HG03457 (cell line): ENCODE results near the gene LHX1.

ENCODE experiments used
- ATAC-seq: cut with Tn5 transposase; IDR thresholded peaks from one replicate; pipeline ENCODE4 v1.9.1; 2021; ENCODE audit warnings: moderate number of reproducible peaks; ENCODE audit not compliant: unreplicated experiment

LHX1 gene

GRCh38 chr17:36921095-36921851 lies 16.0 kb upstream of the LHX1 start:
- no peak for ATAC-seq

- ATAC-seq, result no peak
These were observed 15.1 kb upstream of the LHX1 start for GRCh38 chr17:36922175-36922574.

DNA sequence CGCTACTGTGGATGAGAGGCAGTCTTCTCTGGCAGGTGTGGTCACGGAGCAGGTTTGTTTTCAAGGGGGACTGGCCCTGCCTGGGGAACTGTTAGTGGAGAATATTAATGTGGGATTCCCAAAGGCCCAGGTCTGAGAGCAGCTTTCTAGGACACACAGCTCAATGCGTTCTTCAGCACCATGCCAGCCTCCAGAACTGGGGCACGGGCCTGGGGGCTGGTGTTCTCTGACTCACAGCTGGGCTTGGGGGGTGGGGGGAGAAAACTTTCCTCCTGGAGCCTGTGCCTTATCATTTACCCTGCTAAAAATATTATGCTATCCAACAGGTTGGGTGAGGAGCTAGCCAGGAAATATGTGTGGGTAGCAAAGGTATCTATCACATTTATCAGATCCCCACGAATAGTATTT lies 13.5 kb upstream of the LHX1 start:
- no peak for ATAC-seq

- no peak for ATAC-seq
These were observed 11.0 kb upstream of the LHX1 start for GRCh38 chr17:36926226-36926625.

DNA sequence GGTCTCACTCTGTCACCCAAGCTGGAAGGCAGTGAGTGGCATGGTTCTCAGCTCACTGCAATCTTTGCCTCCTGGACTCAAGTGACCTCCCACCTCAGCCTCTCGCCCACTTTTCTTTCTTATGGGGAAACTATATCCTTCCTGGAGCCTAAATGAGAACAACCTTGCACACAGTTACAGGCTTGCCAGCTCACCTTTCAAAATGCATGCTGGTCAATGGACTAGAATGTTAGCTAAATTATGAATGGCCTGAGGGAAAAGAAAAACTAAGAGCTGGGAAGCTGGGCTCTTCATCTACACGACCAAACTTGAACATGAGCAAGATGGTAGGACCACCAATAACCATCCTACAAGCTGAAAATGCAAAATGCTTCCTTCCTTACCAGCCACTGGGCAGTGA lies 10.6 kb upstream of the LHX1 start:
- ATAC-seq, result no peak

DNA sequence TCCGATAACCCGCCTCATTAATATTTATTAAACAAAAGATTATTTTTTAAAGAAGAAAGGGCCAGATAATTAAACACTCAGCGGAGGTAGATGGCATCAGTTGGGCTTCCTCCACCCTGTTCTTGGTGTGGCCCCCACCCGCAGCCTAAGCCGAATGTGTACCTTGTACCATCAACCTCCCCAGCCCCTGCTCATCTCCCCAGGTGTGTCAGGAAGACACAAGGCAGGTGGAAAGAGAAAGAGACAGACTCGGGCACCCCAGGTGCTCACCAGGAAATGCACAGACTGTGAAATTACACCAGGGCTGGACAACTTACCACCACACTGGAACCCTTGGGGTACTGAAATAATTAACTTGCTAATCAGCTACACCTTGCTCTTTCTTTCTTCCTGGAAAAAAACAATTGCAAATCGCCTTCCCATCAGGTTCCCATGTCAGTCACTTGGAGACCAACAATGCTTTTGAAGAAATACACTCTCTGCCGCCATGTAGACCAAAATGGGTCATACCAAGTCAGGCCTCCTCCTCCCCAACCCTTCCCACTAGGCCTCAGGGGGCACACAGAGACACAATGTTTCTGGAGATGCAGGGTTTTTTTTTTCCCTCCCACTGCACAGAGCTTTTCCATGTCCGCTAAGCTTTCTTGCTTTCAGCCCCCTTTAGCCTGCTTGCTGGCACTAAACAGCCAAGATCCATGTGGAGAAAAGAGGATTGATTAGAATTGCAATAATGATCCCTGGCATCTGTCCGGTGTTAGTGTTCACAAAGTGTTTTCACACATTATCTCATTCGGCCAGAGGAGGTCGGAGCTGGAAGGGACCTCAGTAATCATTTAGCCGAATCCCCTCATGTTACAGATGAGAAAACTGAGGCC lies 8.6 kb upstream of the LHX1 start:
- ATAC-seq, result no peak

GRCh38 chr17:36929851-36930582 lies 7.3 kb upstream of the LHX1 start:
- ATAC-seq, result no peak

GRCh38 chr17:36930583-36930900 lies 6.7 kb upstream of the LHX1 start:
- ATAC-seq, result no peak

DNA sequence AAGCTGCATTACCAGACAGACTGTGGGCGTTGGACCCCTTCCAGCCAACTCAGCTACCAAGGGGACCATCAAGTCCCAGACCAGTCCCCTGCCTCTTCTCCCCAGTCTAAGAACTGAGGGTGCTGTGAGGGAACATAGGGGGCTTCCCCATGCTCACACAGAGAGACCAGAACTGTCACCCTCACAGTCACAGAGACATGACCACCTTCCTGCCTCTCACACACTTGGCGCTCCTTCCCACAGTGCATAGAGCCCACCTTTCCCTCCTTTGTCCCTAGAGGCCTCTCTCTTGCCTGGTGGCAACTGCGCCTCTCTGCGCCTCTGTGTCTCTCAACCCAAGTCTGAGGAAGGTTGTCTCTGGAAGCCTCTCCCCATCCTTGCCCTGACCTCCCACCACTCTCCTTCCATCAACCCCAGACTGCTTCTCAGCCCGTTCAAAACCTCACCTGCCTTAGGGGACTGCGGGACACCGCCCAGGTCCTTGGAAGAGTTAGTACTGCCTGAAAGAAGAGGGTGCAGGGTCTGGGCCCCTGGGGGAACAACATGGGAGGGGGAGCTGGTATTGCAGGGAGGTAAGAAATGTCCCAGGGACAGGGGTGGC lies 6.1 kb upstream of the LHX1 start:
- ATAC-seq, result no peak

DNA sequence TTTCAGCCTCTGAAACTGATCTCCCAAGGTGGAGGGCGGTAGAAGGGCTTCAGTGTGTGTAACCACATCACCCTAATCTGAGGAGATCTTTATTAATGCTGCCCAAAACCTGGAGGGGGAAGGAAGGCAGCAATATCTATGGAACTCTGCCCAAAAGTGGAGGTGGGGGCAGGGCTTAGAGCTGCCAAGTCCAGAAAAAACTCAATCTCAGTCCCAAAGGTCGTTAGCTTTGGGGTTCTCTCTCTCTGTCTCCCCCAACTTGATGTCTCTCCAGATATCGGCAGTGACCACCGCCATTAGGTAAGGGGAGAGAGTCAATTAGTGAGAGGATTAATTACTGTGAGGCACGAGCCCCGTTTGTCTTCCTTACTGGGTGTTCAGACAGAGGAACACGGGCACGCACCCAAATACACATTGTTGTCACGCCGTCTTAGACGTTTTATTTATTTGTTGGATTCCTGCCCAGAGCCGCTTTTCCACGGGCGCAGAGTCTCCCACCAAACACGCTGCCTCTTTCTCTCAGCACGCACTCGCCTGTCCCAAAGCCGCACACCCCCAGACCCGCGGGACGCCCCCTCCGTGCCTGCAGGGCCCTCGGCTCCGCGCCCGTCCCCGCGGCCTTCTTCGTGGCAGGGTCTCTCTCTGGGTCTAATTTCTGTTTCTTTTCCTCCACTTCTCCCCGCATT lies 5.4 kb upstream of the LHX1 start:
- ATAC-seq, result no peak

DNA sequence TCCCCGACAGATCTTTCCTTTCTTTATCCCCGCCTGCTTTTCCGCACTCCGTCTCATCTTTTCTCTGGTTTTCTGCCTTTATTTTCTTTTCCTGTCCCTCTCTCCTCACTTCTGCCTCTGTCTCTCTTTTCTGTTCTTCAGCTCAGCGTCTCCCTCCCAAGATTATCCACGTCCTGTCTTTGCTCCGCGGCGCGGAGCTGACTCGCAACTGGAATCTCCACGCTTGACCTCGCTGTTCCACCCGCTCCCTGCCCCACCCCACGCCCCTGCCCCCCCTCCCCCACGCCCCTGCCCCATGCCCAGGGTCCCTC lies 4.9 kb upstream of the LHX1 start:
- ATAC-seq, result no peak

- ATAC-seq, result no peak
These were observed 4.4 kb upstream of the LHX1 start for GRCh38 chr17:36932694-36933511.

DNA sequence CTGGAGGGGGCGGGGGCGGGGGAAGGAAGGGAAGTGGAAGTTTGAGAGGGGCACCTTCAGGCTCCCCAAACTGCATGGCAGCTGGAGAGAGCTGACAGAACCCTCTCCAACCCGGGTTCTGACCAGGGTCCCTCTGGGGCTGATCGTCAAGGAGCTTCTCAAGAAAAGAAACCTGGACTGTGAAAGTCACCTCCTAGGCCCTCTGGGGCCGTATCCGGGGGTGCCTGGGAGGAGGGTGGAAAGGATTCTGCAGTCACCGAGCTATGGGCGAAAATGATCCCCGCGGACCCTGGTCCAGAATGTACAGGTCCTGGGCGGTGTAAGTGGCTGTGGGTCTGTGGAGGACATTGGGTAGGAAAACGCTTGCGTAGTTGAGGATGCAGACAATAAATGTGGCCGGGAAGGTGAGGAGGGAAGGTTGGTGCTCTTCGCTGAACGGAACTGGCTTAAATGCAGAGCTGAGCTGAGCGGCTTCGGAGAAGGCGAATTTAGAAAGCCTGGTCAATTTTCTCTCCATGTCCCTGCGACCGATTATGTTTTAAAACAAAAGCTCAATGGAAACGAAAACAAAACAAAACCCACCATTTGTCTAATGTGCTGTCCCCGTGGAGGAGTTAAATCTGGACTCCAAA lies 3.6 kb upstream of the LHX1 start:
- no peak for ATAC-seq

DNA sequence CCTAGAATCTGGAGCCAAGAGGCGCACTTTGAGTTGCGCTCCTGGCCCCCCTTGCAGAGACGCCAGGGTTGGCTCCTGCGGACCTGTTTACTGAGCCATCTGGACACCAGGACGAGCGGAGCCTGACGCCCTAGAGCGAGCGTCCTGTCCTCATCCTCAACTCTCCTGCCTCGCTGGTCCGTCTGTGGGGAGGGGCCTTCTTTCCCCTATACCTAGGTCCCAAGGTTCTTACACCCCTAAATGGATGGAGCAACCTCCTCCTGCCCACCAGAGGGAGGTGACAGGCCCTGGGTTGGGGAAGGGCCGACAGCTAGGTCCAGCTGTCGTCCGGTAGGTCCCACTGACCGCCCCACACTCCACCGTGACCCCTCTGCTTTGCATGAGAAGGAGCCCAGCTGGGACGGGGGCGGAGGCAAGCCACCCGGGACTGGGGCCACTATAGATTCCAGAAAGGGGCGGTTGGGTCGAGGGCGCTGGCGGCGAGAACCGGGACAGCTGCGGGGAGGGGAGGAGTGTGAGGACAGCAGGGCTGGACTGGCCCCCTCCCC lies 3.1 kb upstream of the LHX1 start:
- ATAC-seq, result no peak

DNA sequence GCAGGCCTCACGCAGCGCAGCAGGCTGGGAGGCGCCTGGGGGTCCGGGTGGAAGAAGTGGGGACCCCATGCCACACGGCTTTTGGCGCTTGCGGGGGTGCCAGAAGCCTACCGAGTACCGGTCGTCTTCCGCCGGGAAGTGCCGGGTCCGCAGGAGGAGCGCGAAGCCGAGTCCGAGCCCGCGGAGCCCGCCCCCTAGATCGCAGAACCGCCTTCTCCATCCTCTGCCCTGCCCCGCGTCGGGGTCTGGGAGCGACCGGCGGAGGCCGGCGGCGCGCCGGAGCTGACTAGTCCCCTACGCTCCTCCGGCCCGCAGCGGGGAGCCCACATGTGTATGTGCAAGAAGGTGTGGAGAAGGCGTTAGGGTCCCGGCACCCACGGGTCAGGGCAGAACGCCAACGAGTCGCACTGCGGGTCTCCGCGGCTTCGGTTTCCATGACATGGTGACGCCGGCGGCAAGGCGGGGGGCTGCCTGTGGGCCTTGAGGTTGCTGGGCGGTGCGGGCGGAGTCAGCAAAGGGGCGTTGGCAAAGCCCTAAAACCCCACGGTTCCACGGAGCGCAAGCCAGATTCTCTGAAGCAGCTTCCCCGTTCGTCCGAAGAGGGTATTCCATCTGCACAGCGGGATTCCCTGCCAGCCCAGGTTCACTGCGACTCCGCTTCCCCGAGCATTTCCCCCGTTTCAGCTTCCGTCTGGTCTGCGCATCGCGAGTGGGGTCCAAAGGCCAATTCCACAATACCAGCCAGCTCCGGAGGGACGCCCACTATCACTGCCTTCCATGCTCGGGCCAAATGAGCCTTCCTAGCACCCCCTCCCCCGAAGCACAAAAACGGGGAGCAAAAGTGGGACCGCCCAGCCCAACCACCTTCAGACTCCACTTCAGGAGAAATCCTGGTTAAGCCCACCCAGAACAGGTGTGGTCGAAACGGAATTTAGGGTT lies 2.3 kb upstream of the LHX1 start:
- ATAC-seq, result no peak

DNA sequence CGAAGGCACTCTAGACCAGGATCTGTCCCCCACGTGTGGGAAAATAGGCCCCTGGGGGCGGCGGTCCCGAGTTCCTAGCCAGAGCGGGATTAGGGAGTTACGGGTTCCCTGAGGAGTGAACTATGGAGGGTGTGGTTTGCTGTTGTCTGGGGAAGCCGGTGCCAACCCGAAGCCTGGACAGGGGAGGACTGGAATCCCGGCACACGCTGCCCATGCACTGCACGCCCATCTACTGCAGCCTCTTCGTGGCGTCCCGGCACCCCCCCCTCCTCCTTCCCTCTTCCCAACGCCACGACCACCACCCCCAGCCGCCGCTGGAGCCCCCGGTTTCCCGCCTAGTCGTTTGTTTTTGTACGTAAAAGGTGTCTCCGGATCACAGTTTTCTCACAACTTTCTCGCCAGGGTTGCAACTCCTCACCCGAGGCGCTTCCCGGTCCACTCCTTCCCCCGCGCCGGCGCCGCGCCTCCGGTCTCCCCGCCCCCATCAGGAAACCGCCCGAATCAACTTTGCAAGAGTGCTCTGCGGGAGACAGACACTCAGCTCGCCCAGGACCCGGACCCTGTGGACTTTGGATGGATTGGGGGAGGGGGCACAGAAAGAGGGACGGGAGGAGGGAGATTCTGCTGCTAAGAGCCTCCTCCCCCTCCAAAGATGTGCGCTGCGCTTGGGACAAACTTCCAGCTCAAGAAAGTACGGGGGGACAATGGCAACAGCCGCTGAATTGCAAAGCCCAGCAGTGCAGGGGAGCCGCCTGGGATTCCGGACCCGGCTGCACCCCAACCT lies 1.4 kb upstream of the LHX1 start:
- ATAC-seq, result no peak

DNA sequence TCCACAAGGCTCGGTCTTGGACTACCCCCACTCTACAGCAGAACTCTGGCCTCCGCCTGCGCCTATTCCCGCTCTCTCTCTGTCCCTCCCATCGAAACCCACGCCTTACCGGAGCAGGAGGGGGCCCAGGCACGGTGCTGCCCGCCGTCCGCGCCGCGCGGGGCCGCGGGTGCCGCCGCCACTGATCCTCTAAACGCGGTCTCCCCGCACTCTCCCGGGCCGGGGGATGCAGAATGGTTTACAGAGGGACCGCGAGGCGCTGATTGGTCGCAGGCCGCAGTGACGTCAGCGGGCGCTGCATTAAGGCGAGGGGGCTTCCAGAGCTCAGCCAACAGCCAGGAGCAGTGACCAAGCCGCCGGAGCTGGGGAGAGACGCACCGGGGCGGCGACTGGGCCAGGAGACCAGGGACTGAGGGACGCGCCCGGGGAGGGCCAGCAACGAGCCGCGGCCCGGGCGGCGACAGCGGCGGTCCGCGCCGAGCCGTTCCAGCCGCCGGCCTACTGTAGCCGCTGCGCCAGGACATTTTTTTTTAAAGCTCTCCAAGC lies 747 bp upstream of the LHX1 start:
- ATAC-seq, result no peak
